ENCODE data around the gene ST6GALNAC5.

The ST6GALNAC5 gene

GRCh38 chr1:77040826-77041225 is 173.5 kb downstream of the ST6GALNAC5 start:
- FAIRE-seq = no peak
- no peak for DNase-seq (ENCODE audit: low spot score)

- DNase-seq (ENCODE audit: low spot score) (peak; percentile 45), FAIRE-seq (no peak)
Measured at GRCh38 chr1:77044133-77044849, 177.0 kb downstream of the ST6GALNAC5 start.

- FAIRE-seq (no peak), DNase-seq (ENCODE audit: low spot score) (no peak)
Measured at GRCh38 chr1:77047575-77047974, 180.3 kb downstream of the ST6GALNAC5 start.

- DNase-seq (ENCODE audit: low spot score) (no peak), FAIRE-seq (no peak)
Measured at GRCh38 chr1:77047978-77048614, 180.8 kb downstream of the ST6GALNAC5 start.

- FAIRE-seq = no peak
Measured at GRCh38 chr1:77048615-77049005, 181.3 kb downstream of the ST6GALNAC5 start.

GRCh38 chr1:77051425-77051824 is 184.1 kb downstream of the ST6GALNAC5 start:
- FAIRE-seq = no peak

More at GRCh38 chr1:77048615-77049005, 181.3 kb downstream of the ST6GALNAC5 start:
- no peak for DNase-seq (ENCODE audit: low spot score)

GRCh38 chr1:77056525-77056924 is 189.2 kb downstream of the ST6GALNAC5 start:
- DNase-seq (ENCODE audit: low spot score) (no peak), FAIRE-seq (no peak)

More at GRCh38 chr1:77051425-77051824, 184.1 kb downstream of the ST6GALNAC5 start:
- DNase-seq (ENCODE audit: low spot score) = no peak

- FAIRE-seq (no peak), DNase-seq (ENCODE audit: low spot score) (no peak)
Measured at GRCh38 chr1:77057994-77058585, 190.8 kb downstream of the ST6GALNAC5 start.

GRCh38 chr1:77060000-77060399 is 192.7 kb downstream of the ST6GALNAC5 start:
- no peak for DNase-seq (ENCODE audit: low spot score)
- no peak for FAIRE-seq

GRCh38 chr1:77061162-77061561 is 193.9 kb downstream of the ST6GALNAC5 start:
- FAIRE-seq (no peak), DNase-seq (ENCODE audit: low spot score) (no peak)

GRCh38 chr1:77063118-77063517 is 195.8 kb downstream of the ST6GALNAC5 start:
- DNase-seq (ENCODE audit: low spot score) = no peak
- FAIRE-seq = no peak

- FAIRE-seq (no peak), DNase-seq (ENCODE audit: low spot score) (no peak)
Measured at GRCh38 chr1:77064246-77064645, 197.0 kb downstream of the ST6GALNAC5 start.

- DNase-seq (ENCODE audit: low spot score) = no peak
- no peak for FAIRE-seq
Measured at GRCh38 chr1:77065693-77066342, 198.5 kb downstream of the ST6GALNAC5 start.

- FAIRE-seq (no peak), DNase-seq (ENCODE audit: low spot score) (no peak)
Measured at GRCh38 chr1:77068013-77068412, 200.7 kb downstream of the ST6GALNAC5 start.

- no peak for DNase-seq (ENCODE audit: low spot score)
- no peak for FAIRE-seq
Measured at GRCh38 chr1:77076759-77077158, 209.5 kb downstream of the ST6GALNAC5 start.

GRCh38 chr1:77081834-77082233 is 214.6 kb downstream of the ST6GALNAC5 start:
- FAIRE-seq (no peak), DNase-seq (ENCODE audit: low spot score) (no peak)

- no peak for DNase-seq (ENCODE audit: low spot score)
- FAIRE-seq = no peak
Measured at GRCh38 chr1:77084457-77084856, 217.2 kb downstream of the ST6GALNAC5 start.

- DNase-seq (ENCODE audit: low spot score) (no peak), FAIRE-seq (no peak)
Measured at GRCh38 chr1:77085109-77085508, 217.8 kb downstream of the ST6GALNAC5 start.

GRCh38 chr1:77089756-77090155 is 222.5 kb downstream of the ST6GALNAC5 start:
- FAIRE-seq (no peak), DNase-seq (ENCODE audit: low spot score) (no peak)

- FAIRE-seq = no peak
- DNase-seq (ENCODE audit: low spot score) = no peak
Measured at GRCh38 chr1:77095236-77095635, 228.0 kb downstream of the ST6GALNAC5 start.

- FAIRE-seq (no peak), DNase-seq (ENCODE audit: low spot score) (no peak)
Measured at GRCh38 chr1:77096496-77097255, 229.4 kb downstream of the ST6GALNAC5 start.
